ENCODE measurements around the gene TAF4. TPM values are rescaled to one million over a fixed set of nuclear protein-coding genes. Genes with fewer than 3 reads are reported as not detected.
"Not testable (repeated sequence)": the region's sequence is repeated elsewhere in the genome, so short reads cannot be mapped to it uniquely, and the experiment has no call there.

TAF4 gene
- total RNA-seq, 1 donor from 2014 or later = 26.0 TPM

DNA sequence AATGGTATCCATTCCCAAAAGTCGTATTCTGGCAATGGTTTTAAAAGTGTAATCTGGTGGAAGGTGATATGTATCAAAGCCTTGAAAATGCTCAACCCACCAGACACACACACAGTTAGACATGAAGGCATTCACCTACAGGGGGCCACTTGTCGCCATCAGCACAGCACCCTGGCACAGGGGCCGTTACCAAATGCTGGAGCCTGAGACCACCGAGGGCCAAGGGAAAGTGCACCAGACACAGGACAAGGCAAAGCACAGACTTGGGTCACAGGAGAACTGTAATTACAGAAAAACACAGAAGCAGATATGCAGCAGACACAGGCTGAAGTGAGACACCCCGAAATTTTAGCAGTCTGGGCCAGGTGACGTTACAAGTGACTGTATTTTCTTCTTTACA lies 9.3 kb downstream of the TAF4 start:
- no peak for DNase-seq (ENCODE audit: low spot score)

DNA sequence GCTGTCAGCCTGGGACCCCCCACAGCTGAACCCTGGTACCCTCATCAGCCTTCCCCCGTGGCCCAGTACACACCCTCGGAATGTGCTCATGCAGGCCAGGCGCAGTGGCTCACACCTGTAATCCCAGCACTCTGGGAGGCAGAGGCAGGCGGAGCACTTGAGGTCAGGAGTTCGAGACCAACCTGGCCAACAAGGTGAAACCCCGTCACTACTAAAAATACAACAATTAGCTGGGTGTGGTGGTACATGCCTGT lies 9.9 kb downstream of the TAF4 start:
- not testable (repeated sequence) for DNase-seq (ENCODE audit: low spot score)

DNA sequence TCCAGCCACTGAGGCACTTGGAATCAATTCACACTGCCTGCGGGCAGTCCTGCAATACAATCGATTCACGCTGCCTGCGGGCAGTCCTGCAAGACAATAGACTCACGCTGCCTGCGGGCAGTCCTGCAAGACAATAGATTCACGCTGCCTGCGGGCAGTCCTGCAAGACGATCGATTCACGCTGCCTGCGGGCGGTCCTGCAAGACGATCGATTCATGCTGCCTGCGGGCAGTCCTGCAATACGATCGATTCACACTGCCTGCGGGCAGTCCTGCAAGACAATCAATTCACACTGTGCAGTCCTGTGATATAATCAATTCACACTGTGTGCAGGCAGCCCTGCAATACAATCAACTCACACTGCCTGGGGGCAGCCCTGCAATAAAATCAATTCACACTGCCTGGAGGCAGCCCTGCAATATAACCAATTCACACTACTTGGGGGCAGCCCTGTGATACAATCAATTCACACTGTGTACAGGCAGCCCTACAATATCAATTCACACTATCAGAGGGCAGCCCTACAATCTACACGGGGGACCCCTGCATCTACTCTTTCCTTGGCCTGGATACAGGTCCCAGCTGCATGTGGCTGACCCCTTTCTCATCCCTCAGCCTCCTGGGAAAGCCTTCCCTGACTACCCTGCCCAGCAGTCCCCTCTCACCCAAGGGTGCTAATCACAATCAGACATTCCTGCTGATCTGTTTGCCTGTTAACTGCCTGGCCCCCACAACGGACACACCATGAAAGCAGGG lies 10.4 kb downstream of the TAF4 start:
- DNase-seq (ENCODE audit: low spot score) = no peak

DNA sequence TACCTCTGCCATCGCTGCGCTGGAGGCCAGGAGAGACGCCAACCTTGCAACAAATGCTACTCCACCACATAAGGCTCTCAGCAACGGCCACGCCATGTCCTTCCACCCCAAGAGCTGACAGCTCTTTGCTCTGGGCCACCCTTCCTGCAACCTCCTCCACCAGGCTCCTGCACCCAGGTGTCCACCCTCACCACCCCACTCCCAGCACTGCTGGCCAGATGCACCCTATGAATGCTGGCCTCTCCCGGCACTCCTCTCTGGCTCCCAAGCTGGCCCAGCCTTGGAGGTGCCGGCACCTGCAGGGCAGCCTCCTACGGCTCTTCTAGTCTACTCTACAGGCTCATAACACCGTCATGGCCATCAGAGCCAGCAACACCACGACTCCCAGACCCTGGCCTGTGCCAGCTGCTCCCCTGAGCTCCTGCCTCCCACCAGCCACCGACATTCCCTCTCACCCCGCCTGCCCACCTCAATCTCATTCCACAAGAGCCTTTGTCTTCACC lies 11.2 kb downstream of the TAF4 start:
- DNase-seq (ENCODE audit: low spot score) = no peak

DNA sequence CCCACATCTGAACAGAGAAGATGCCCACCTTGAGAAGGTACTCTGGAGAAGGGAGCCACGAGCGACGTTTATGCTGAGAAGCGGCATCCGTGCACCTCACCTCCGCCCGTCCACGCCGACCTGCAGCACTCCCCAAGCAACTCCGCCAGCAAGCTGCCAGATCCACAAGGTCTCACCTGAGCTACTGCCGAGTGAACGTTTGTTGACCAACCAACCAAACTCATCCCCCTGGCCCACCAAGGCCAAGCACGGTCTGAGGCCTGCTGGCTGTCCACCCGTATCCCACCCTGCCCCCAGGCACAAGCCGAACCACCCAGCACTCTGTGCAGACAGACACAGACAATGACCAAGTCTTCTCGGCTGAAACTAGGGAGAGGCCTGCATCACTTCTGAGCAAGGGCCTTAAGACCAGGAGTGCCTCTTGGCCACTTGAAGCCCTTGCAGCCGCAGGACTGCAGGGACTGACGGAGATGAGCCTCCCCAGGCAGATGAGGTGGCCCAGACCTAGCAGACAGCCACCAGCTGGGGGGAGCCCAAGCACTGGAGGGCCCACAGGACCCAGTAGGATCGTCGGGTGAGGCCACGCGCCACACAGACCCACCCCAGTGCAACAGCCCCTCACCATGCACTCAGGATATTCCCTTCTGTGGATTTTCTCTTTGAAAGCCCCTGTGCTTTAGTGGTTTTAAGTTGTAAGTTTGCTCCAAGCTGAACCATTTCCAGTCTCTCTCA lies 12.1 kb downstream of the TAF4 start:
- DNase-seq (ENCODE audit: low spot score) = no peak

DNA sequence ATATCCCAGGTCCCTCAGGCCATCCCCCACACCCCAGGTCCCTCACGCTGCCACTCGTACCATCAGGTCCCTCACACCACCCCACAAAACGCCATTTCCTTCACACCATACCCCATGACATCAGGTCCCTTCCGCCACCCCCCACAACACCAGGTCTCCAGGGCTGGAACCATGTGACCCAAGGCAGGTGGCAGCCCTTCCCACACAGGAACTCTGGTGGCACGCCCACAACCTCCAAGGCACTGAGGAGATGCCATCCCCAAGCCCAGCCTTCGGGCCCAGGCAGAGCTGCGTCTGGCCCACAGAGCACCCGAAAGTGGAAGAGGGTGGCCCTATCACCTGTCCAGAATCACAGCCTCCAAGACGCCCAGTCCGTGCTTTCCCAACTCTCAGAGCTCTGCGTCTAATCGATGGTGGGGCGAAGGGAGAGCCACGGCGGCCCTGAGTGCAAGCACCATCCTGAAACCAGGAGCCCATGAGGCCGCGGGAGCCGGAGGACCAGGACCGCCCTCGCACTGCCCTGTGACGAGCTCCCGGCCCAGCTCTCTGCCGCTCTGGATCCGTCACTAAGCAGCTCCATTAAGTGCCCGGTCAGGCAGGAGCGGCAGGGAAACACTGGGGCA lies 12.7 kb downstream of the TAF4 start:
- no peak for DNase-seq (ENCODE audit: low spot score)

DNA sequence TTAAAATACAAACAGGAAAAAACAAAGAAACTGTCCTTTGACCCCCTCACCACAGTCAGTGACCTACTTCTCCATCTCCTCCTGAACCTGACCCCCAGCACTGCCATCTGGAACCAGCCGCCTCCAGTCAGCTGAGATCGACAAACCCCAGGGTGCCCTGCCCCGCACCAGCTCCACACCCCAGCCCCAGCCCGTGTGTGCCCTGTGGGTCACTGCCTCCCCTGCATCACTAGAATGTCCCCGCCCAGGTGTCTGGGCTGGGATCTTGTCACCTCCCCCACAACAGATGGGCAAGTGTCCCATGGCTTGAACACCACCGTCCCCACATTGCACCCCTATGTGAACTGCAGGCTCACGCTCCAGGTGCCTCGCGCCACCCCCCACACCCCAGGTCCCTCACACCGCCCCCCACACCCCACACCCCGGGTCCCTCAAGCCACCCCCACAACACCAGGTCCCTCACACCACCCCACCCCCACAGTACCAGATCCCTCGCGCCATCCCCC lies 13.3 kb downstream of the TAF4 start:
- no peak for DNase-seq (ENCODE audit: low spot score)

DNA sequence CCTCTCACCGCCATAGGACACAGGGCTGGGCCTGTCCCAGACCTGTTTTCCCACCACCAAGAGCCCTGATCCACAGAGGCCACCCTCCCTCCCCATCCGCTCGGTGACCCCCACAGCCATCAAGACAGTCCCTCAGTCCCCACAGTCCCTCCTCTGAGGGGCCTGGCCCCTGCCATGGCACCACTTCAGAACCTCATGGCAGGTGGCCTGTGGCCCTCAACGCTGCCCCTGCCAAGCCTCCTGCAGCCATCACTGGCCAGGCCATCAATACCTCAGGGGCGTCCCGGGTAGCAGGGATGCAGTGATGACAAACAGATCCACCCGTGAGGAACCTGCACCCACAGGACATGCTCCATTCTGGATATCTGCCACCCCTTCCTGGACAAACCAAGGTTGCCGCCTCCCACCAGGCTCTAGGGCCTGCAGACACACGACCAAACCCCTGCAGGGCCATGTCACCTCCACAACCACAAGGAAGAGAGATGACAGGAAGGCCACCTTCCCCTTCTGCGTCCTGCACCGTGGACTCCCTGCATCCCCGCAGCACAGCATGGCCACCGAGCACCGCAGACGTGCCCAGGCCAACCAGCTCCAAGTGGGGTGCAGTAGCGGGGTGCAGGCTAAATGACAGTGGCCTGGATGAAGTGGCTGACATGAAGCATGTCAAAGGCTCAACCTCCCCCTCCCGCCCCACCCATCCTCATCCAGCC lies 14.0 kb downstream of the TAF4 start:
- DNase-seq (ENCODE audit: low spot score) = no peak

DNA sequence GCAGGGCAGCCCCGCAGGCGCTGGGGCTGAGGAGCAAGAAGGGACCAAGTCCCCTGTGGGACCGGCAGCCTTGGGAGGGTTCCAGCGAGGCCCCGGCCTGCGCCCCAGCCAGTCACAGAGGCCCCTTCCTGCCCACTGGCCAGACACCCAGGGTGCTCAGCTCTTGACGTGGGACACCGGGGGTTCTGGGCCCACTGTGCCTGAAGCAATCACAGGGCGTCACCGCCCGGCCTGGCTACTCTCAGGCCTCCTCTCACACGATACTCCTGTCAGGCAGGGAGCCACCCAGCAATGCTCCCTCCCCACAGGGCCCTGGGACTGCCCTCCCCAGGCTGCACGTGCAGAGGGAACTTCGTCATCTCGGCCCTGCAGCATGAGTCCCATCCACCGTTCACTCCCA lies 14.5 kb downstream of the TAF4 start:
- no peak for DNase-seq (ENCODE audit: low spot score)

DNA sequence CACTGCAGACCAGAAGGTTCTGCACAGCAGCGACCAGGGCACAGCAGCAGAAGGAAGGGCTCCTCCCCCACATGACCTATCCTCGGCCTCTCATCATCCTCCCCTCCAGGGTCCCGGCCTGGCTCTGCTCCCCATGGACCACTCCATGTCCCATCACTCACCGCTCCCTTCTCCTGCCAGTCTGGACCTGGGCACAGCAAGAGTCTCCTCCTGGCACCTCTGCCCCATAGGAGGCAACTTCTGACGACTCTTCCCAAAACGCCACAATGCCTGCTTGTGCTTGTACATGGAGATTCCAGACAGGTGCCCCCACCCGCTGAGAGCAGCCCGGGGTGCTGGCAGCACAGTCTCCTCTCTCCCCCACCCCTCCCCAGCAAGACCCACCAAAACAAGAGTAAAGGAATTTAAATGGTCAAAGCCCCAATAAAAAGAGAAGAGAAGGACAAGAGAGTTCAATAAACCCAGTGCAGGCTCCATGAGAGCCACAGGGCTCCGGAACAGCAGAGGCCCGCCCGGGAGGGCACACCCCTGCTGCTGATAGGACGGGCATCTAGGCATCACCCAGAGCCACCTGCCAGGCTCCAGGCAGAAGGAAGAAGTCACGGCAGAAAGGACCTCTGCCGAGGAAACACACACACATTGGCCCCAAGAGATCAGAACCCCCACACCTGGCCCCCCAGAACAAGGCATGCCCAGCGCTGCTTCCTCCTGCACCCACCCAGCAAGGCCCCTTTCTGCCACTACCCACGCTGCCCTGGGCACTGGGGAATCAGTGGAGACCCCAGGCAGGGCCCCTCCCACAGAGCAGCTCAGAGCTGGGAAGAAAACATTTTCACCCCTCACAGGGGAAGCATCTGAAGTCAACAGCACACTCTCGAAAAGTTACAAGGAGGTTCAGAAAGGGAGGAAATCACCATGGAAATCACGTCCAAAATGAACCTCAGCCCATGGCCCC lies 15.2 kb downstream of the TAF4 start:
- DNase-seq (ENCODE audit: low spot score) = no peak

DNA sequence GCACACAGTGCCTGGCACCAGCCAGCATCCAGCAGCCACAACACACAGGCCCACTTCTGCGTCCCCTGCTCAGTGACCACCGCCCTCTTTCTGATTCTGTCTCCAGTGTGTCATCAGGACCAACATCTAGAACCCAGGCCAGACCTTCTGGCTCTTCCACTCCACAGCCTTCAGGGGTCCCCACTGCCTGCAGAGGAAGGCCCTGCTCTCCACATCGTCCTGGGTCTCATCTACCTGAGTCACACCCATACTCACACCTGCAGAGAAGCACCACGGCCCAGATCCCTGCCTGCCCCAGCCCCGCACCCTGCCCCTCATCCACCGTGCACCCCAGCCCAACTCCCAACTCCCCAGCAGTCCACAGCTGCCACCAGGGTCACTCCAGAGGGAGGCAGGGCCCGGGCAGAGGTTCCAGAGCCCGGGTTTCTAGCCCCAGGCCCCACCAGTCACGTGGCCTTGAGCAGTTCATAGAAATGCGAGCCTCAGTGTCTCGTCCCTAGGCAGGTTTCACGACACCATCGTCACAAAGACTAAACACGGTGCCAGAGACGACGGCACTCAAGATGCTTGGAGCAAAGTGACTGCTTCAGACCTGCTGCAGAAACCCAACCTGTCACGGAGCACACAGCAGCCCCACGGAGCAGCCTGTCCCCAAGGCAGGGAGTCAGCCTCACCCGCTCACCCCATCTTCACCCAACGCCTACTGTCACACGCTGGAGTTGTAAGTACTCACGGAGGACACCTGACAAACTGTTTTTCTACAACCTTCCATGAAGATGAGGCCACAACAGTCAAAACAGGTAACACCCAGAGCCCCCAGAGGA lies 16.1 kb downstream of the TAF4 start:
- DNase-seq (ENCODE audit: low spot score) = no peak

DNA sequence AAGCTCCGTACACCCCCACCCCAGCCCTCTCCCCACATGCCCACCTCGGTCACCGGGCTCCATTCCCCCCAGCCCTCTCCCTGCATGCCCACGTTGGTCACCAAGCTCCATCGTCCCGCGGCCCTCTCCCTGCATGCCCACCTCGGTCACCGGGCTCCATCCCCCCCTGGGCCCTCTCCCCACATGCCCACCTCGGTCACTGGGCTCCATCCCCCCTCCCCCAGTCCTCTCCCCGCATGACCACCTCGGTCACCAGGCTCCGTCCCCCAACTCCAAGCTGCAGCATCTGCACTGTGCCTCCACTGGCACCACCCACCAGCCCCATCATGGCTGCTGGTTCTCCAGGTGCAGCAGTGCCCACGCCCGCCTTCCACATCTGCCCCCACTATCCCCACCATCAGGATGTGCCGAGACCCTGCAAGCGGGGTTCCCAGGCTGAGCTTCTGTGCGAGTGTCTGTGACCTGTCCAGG lies 16.8 kb downstream of the TAF4 start:
- no peak for DNase-seq (ENCODE audit: low spot score)

DNA sequence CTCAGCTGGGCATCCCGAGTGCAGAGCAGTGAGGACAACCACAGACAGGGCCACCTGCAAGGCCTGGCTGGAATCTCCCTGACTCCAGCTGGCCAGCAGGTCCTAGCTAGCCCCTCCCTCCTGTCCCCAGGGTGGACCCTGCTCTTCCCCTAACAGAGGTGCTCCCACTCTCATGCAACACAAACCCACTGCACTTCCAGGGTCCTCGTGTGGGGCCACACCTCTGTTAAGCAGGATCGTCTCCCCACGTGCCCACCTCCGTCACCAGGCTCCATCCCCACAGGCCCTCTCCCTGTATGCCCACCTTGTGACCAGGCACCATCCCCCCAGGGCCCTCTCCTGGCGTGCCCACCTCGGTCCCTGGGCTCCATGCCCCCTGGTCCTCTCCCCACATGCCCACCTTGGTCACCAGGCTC lies 17.3 kb downstream of the TAF4 start:
- DNase-seq (ENCODE audit: low spot score) = no peak

DNA sequence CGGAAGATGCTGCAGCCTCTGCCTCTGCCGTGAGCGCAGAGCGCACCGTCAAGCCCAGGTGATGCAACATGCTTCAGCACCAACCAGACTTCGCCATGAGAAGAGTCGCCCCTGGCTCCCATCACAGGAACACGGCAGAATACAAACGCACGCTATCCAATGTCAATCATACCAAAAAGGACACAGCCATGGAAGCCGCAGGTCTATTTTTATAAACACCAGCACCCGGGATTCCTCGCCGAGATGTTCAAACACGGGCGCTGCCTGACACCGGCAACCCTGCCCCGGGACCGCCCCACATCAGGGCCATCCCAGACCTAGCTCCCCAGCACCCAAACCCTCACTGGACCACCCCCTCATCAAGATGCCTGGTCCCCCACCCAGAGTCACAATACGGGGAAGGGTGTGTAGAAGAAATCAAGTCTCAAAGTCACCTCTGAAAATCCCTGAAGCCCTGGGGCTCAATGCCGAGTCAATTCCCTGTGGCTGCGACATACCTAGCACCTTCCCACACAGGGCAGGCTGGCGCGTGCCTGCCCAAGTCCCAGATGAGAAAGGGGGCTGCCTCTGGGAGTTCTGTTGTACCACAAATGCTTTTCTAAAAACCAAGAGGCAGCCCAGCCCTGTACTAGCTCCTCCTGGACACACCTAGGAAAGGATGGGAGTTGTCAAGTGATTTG lies 17.9 kb downstream of the TAF4 start:
- no peak for DNase-seq (ENCODE audit: low spot score)

DNA sequence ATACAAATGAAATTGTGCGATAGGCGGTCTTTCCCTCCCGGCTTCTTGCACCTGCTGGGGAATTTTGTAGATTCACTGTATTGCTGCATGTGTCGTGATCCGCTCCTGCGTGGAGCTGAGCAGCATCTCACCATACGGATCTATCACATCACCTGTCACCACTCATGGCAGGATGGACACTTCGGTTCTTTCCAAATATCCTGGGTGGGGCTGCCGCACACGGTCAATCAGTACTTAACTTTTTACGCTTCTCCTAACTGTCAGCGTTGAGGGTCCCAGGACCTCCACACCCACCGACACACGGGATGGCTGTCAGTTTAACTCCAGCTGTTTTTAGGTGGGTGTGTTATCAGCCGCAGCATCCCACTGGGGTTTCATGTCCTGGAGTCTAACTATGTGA lies 19.2 kb downstream of the TAF4 start:
- no peak for DNase-seq (ENCODE audit: low spot score)

DNA sequence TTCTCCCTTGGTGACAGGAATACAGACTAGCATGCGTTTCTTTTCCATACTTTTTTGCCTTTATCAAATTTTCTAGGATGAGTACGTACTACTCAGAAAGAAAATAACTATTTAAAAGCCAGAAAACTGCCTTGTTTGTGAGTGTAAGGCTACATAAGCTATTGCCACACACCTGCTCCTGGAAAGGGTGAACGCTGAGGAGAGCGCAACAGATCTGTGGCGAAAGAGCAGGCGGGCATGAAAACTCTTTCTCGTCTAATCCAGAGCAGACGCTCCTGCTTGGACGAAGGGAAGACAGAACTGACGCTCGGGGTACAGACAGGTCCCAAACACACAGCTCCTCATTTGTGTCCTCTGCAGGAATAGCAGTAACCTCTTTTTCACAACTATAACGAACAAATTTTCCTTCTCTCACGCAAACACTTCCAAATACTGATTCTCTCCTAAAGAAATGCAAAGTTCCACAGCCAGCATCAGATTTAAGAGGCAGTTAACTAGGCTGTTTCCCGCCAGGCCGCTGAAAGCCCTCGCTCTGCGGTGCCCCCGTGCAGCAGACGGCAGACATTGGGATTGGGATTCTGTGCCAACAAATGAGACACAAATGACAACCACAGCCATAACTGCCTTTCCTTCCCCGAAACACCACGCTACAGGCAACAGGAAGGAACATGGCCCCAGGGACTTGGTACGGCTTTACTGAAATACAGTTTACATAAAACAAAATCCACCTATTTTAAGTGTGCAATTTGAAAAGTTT lies 20.0 kb downstream of the TAF4 start:
- no peak for DNase-seq (ENCODE audit: low spot score)

DNA sequence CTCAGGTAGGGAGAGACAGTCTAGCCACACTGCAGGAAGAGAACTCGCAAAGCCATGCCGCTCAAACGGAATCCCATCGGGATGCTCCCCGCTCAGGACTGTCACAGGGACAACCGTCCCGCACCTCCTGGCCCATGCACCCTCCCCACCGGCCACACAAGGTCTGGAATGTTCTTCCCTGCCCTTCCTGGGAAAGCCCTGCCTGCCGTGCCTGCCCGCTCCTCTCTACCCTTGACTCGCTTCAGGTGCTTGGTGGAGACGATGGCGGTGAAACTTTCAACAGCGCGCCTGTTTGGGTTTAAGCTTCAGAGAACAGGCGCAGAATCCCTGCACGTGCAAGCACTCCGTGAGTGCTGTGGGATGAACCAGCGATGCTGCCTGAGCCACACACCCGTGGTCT lies 20.6 kb downstream of the TAF4 start:
- no peak for DNase-seq (ENCODE audit: low spot score)

DNA sequence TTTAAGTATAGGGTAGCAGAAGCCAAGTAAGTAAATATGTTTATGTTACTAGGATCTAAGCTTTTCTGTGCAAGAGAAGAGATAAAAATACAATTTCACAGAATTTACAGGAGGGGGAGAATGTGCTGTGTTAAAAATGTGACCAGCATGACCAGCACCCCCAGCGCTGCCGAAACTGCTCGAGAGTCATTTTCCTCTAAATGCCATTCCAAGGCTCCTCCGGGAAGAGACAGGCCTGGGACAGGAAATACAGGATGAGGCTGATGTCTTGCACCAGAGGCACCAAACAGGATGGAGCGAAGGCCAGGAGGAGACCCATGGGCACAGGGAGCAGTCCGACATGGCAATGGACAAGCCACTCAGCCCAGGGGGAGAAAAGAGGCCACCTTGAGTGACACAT lies 21.1 kb downstream of the TAF4 start:
- no peak for DNase-seq (ENCODE audit: low spot score)
